ENCODE measurements around the gene UMPS.

DNA sequence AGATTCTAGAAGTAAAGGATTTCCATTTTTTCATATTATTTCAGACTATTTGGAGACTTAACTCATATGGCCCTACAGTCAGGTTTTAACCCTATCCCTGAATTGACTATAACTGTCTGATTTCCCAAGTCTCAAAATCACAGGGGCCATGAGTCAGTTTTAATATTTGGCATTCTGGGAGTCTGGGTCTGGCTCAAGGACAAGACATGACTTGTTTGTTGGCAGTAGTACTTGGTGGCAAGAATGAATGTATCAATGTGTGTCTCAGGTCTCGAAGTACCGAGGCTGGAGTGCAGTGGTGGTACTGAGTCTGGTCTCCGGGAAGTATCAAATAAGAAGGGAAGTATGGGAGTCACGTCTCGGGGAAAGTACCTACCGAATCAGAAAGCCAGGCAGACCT, 10.8 kb downstream of the UMPS start:
- no peak for TF ChIP-seq POLR2AphosphoS5 (IDR thresholded peaks at IDR 0.05)
- TF ChIP-seq POLR2A (IDR thresholded peaks at IDR 0.05), result no peak
